GM23338 (cell line): ENCODE results near the gene SOD2. TPM values are rescaled to one million over a fixed set of nuclear protein-coding genes. Genes with fewer than 3 reads are reported as not detected.

Experiments used
- CREB1 ChIP-seq: fragments of 250-450 bp; sonication (Bioruptor Pico); IDR thresholded peaks from 2 replicates; pipeline ENCODE4 v1.5.0; 2020; ENCODE audit warnings: low read depth, mild to moderate bottlenecking, moderate library complexity
- EZH2 ChIP-seq: fragments of 200-600 bp; sonication (generic); IDR thresholded peaks from one replicate; pipeline ENCODE4 v1.8.0; 2017; ENCODE audit warnings: antibody characterized with exemption, mild to moderate bottlenecking, low read depth; ENCODE audit not compliant: unreplicated experiment
- EZH2phosphoT487 ChIP-seq: fragments of 200-600 bp; sonication (generic); IDR thresholded peaks from one replicate; pipeline ENCODE4 v1.8.1; 2018; ENCODE audit warnings: antibody characterized with exemption; ENCODE audit not compliant: unreplicated experiment
- JUNB ChIP-seq: IDR thresholded peaks from one replicate; pipeline ENCODE4 v1.6.1; 2016; ENCODE audit warnings: antibody characterized with exemption; ENCODE audit not compliant: unreplicated experiment
- NANOG ChIP-seq: IDR thresholded peaks from 2 replicates; pipeline ENCODE4 v1.6.1; 2016; ENCODE audit warnings: antibody characterized with exemption, borderline replicate concordance
- POLR2AphosphoS5 ChIP-seq: IDR thresholded peaks from 2 replicates; pipeline ENCODE4 v1.6.1; 2016; ENCODE audit warnings: antibody characterized with exemption, low read depth
- STAT1 ChIP-seq: IDR thresholded peaks from one replicate; pipeline ENCODE4 v1.6.1; 2016; ENCODE audit warnings: antibody characterized with exemption; ENCODE audit not compliant: unreplicated experiment
- ZNF114 ChIP-seq: fragments of 250-450 bp; sonication (Bioruptor Pico); IDR thresholded peaks from 2 replicates; pipeline ENCODE4 v1.5.0; 2020; ENCODE audit warnings: mild to moderate bottlenecking, moderate library complexity
- ZNF462 ChIP-seq: fragments of 250-450 bp; sonication (Bioruptor Pico); IDR thresholded peaks from 2 replicates; pipeline ENCODE4 v1.5.0; 2020; ENCODE audit warnings: mild to moderate bottlenecking, moderate library complexity
- polyA plus RNA-seq: library from polyadenylated mRNA; unstranded; fragments of >200 nt; fragmentation: Nextera tagmentation; extraction: Ambion mirVana; gene quantifications from 2 replicates; pipeline ENCODE4 v1.2.1, GENCODE V29; 2016
- total RNA-seq: library from RNA; depleted of rRNA; stranded (reverse); fragments of >200 nt; shearing (Covaris generic); gene quantifications from 2 replicates; pipeline ENCODE4 v1.2.3, GENCODE V29; 2014
- TF ChIP-seq, protein P1 (sequence below): IDR thresholded peaks from 2 replicates; pipeline ENCODE4 v1.6.1; 2016; ENCODE audit warnings: antibody characterized with exemption

The SOD2 gene
- total and polyA plus RNA-seq, 2 experiments from 2014 or later: 44.1 to 73.0 TPM

- TF ChIP-seq ZNF462 (CRISPR knock-in tag): no peak
- TF ChIP-seq STAT1: no peak
- no peak for TF ChIP-seq EZH2phosphoT487
- TF ChIP-seq POLR2AphosphoS5: no peak
- TF ChIP-seq, protein P1, sequence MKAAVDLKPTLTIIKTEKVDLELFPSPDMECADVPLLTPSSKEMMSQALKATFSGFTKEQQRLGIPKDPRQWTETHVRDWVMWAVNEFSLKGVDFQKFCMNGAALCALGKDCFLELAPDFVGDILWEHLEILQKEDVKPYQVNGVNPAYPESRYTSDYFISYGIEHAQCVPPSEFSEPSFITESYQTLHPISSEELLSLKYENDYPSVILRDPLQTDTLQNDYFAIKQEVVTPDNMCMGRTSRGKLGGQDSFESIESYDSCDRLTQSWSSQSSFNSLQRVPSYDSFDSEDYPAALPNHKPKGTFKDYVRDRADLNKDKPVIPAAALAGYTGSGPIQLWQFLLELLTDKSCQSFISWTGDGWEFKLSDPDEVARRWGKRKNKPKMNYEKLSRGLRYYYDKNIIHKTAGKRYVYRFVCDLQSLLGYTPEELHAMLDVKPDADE: no peak
- no peak for TF ChIP-seq NANOG
- no peak for TF ChIP-seq JUNB
- TF ChIP-seq ZNF114 (CRISPR knock-in tag): no peak
- TF ChIP-seq CREB1: no peak
- no peak for TF ChIP-seq EZH2
Measured at GRCh38 chr6:159682295-159682694, 10.7 kb downstream of the SOD2 start (continued).
